ENCODE measurements around the gene ANKHD1. TPM values are rescaled to one million over a fixed set of nuclear protein-coding genes. Genes with fewer than 3 reads are reported as not detected.

Gene ANKHD1
- polyA plus RNA-seq, 1 of the 3 experiments (the other 2 are of a cell fraction) = 26.7 TPM

- no peak overlapping the region for H3K4me2 ChIP-seq
- no peaks in the 10 kb centered on the region for H3K9me3 ChIP-seq
- H3K4me3 ChIP-seq (ENCODE audit: low read depth in 2 of 2, low read length in 1 of 2) = no peak overlapping the region
- no peak for DNase-seq
- ChIA-PET CTCF (no interaction called here), POLR2A (no interaction called here)
- H3K9me2 ChIP-seq = no peaks in the 10 kb centered on the region
- H3K27ac ChIP-seq (ENCODE audit: low read depth in 2 of 2, low read length in 1 of 2) = no peak overlapping the region
- peaks cover 3 to 5% of the 10 kb centered on the region in 2 experiments for H3K36me3 ChIP-seq (replicated peaks in 1 of 2; ENCODE audit: control insufficient read depth in 1 of 2, insufficient read depth in 2 of 2, low read length in 1 of 2)
- H3K27me3 ChIP-seq (ENCODE audit: insufficient read depth) = no peaks in the 10 kb centered on the region
- 93% methylated on average over 2 of the region's 2 CpGs for WGBS (ENCODE audit: low lambda C conversion rate)
- no peak overlapping the region for H3K9ac ChIP-seq
- no peak overlapping the region for H2AFZ ChIP-seq (ENCODE audit: low read depth)
- no peaks in the 10 kb centered on the region for H3F3A ChIP-seq (replicated peaks; ENCODE audit: insufficient read depth)
- H3K4me1 ChIP-seq (ENCODE audit: control insufficient read depth in 1 of 2, insufficient read depth in 2 of 2, low read depth in 1 of 2, low read length in 1 of 2) = no peaks in the 10 kb centered on the region
- H4K20me1 ChIP-seq (ENCODE audit: insufficient read depth) = peaks cover 61% of the 10 kb centered on the region
- TF ChIP-seq EZH2phosphoT487 (IDR thresholded peaks at IDR 0.05; ENCODE audit: borderline replicate concordance, low read depth) (no peak), USF1 (IDR thresholded peaks at IDR 0.05; ENCODE audit: borderline replicate concordance, low read depth) (no peak), RAD21 (IDR thresholded peaks at IDR 0.05; ENCODE audit: low read length) (no peak), NRF1 (IDR thresholded peaks at IDR 0.05; ENCODE audit: low read depth, low read length) (no peak), SIN3A (IDR thresholded peaks at IDR 0.05; ENCODE audit: borderline replicate concordance, low read depth, low read length) (no peak), GATA2 (CRISPR knock-in tag; IDR thresholded peaks at IDR 0.05) (no peak), CTCF (IDR thresholded peaks at IDR 0.05) (no peak)
- peaks cover 78% of the 10 kb centered on the region for H3K79me2 ChIP-seq (ENCODE audit: insufficient read depth)
These were observed 22.0 kb downstream of the ANKHD1 start for GRCh38 chr5:140423609-140424008.

GRCh38 chr5:140424135-140424534, 22.5 kb downstream of the ANKHD1 start:
- Histone ChIP-seq H3K4me1 (ENCODE audit: control insufficient read depth in 1 of 2, insufficient read depth in 2 of 2, low read depth in 1 of 2, low read length in 1 of 2) (no peaks in the 10 kb centered on the region), H2AFZ (ENCODE audit: low read depth) (no peak overlapping the region), H3K79me2 (ENCODE audit: insufficient read depth) (peaks cover 77% of the 10 kb centered on the region), H3K9me3 (no peaks in the 10 kb centered on the region), H3K27ac (ENCODE audit: low read depth in 2 of 2, low read length in 1 of 2) (no peak overlapping the region), H3K4me2 (no peak overlapping the region), H3K9me2 (no peaks in the 10 kb centered on the region), H3K4me3 (ENCODE audit: low read depth in 2 of 2, low read length in 1 of 2) (no peak overlapping the region), H3F3A (replicated peaks; ENCODE audit: insufficient read depth) (no peaks in the 10 kb centered on the region), H3K9ac (no peak overlapping the region), H3K36me3 (replicated peaks in 1 of 2; ENCODE audit: control insufficient read depth in 1 of 2, insufficient read depth in 2 of 2, low read length in 1 of 2) (peaks cover 3 to 5% of the 10 kb centered on the region in 2 experiments), H3K27me3 (ENCODE audit: insufficient read depth) (no peaks in the 10 kb centered on the region), H4K20me1 (ENCODE audit: insufficient read depth) (peaks cover 58% of the 10 kb centered on the region)
- WGBS (ENCODE audit: low lambda C conversion rate) = 67% methylated on average over 3 of the region's 3 CpGs
- ChIA-PET CTCF (interaction anchor here (1.2 kb wide), 1 partner anchor 65 kb away, joined by 3 read pairs; no protein-coding TSS in a partner anchor), POLR2A (no interaction called here)
- TF ChIP-seq USF2 (IDR thresholded peaks at IDR 0.05; ENCODE audit: borderline replicate concordance, low read depth, low read length) = no peak
- TF ChIP-seq YY1 (IDR thresholded peaks at IDR 0.05; ENCODE audit: low read depth) = no peak
- no peak for TF ChIP-seq NFIC (IDR thresholded peaks at IDR 0.05; ENCODE audit: borderline replicate concordance)
- no peak for TF ChIP-seq CTCF (IDR thresholded peaks at IDR 0.05)
- TF ChIP-seq GATA2 (CRISPR knock-in tag; IDR thresholded peaks at IDR 0.05) = no peak
- no peak for TF ChIP-seq USF1 (IDR thresholded peaks at IDR 0.05; ENCODE audit: borderline replicate concordance, low read depth)
- TF ChIP-seq RFX5 (IDR thresholded peaks at IDR 0.05; ENCODE audit: low read length) = no peak
- no peak for TF ChIP-seq FOSL2 (IDR thresholded peaks at IDR 0.05; ENCODE audit: borderline replicate concordance, low read depth)
- no peak for TF ChIP-seq POLR2AphosphoS5 (IDR thresholded peaks at IDR 0.05; ENCODE audit: low read depth, low read length)
- no peak for TF ChIP-seq SIN3A (IDR thresholded peaks at IDR 0.05; ENCODE audit: borderline replicate concordance, low read depth, low read length)
- TF ChIP-seq EP300 (IDR thresholded peaks at IDR 0.05; ENCODE audit: borderline replicate concordance in 1 of 2, low read depth in 1 of 2, low read length in 1 of 2) = no peak
- TF ChIP-seq REST (IDR thresholded peaks at IDR 0.05; ENCODE audit: low read depth, low read length) = no peak
- no peak for TF ChIP-seq RAD21 (IDR thresholded peaks at IDR 0.05; ENCODE audit: low read length)
- no peak for TF ChIP-seq TCF12 (IDR thresholded peaks at IDR 0.05)
- DNase-seq = no peak

Measured in SK-N-SH (cell line).